NCI-H2227 (cell line): Measurements from ENCODE around the gene NUBP1.

Source experiments
- DNase-seq: peaks from one replicate; lab custom pipeline; 2025; ENCODE audit not compliant: unreplicated experiment; lab: John Stamatoyannopoulos, UW

Gene NUBP1

GRCh38 chr16:10799736-10800135 is 56.1 kb downstream of the NUBP1 start:
- no peak for DNase-seq

- no peak for DNase-seq
Observed at GRCh38 chr16:10805334-10805733, 61.7 kb downstream of the NUBP1 start.

DNA sequence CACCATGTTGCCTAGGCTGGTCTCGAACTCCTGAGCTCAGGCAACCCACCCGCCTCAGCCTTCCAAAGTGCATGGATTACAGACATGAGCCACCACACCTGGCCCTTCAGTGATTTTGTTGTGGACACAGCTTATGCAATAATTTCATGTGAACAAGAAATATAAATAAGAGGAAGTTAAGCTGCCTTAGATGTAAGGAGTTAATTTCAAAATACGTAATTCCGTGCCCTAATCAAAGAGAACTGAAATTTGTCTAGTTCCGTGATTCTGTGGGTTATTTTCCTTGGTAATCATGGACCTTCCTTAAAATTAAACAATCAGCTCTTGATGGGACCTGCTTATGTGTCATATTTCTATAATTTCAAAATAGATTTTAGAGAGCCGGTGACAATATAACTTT is 63.1 kb downstream of the NUBP1 start:
- DNase-seq, result no peak

- no peak for DNase-seq
Observed at GRCh38 chr16:10808218-10808617, 64.6 kb downstream of the NUBP1 start.

- no peak for DNase-seq
Observed at GRCh38 chr16:10808850-10809249, 65.2 kb downstream of the NUBP1 start.

- DNase-seq, result no peak
Observed at GRCh38 chr16:10809706-10810105, 66.1 kb downstream of the NUBP1 start.

DNA sequence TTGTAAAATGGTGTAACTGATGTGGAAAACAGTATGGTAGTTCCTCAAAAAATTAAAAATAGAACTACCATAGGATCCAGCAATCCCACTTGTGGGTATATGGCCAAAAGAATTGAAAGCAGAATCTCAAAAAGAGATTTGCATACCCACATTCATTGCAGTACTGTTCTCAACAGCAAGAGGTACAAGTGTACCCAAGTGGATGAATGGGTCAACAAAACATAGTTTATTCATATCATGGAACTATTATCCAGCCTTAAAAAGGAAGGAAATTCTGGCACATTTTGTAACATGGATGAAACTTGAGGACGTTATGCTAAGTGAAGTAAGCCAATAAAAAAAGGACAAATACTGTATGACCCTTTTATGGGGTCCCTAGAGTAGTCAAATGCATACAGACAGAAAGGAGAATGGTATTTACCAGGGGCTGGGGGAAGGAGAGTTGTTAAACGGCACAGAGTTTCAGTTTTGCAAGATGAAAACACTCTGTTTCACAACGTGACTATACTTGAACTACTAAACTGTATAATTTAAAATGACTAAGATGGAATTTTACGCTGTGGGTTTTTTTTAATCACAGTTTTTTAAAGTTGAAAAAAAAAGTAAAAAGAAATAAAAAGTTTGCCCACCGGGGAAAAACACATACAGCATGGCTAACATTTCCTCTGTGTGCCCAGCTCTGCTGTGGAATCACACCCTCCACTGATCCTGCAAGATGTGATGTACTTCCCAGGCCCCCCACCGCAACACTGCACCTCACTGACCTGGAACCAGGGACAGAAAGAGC is 68.9 kb downstream of the NUBP1 start:
- no peak for DNase-seq

DNA sequence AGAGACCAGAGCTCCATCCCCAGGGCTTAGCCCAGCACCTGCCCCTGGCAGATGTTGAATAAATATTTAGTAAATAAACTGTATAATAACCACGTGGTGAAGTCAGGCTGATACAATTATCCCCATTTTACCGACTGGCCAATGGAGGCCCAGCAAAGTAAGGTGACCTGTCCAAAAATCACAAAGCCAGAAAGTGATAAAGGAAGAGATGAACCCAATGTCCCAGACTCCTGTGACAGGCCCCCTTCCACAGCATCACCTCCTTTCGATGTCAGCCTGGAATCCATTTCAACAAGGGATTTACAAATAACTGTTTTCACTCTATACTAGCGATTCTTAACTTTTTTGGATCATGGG is 69.4 kb downstream of the NUBP1 start:
- DNase-seq, result no peak

DNA sequence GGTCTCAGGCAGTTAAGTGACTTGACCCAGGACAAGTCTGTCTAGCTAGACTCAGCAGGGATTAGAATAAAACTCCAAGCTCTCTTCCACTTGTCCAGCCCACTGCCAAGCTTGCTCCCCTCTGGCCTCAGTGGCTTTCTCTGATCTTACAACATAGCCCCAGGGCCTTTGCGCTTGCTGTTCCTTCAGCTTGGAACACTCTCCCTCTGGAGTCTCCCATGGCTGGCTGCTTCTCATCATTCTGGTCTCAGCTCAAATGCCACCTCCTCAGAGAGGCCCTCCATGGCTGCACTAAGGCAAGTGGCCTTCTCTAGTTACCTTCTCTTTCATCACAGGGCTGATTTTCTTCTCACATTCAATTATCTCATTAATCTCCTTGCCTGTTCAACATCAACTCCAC is 73.9 kb downstream of the NUBP1 start:
- no peak for DNase-seq

DNA sequence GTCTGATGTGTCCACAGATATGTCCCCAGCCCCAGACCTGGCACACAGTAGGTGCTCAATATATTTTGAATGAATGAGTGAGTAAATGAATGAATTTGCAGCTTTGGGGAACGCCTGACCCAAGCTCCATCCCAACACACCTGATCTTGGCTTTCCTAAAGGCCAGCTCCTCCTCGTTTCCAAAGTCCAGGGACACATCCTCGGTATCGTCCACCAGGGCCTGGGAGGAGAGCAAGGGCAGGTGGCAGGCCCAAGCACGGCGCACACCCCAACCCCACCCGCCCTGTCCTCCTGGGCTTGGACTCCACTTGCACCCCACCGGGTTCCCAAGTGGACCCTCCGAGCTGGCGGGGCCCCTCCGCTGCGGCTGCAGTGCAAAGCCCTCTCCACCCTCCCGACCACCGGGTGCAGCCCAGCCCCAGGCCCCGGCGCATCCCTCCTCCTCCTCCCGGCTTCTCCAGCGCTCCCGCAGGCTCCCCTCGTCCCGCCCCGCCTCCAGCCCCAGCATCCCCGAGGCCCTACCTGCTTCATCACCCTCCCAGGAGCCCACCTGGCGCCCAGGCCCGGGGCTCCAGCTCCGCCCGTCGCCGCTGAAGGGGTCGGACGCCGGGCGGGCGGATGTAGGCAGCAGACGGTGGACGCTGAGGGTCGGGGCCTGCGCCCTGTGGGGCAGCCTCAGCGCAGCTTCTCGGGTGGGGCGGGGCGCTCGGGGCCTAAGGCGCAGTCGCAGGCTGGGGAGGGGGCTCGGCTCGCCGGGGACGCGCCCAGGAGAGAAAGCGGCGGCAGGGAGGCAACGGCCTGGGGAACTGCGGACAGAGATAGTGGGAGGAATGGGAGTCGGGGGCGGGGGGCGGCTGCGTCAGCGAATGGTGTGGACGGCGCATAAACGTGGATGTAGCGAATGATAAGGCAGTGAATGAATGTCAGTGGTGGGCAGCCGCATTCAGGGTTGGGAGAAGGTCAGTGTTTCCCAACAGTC is 74.6 kb downstream of the NUBP1 start, which contains the start of gene TVP23A:
Gene TVP23A (minus strand): TSS at position 832 of the 979 bp plus-strand sequence. CDS start 301 bp downstream, at position 531.
- peak; percentile 79 for DNase-seq
